ENCODE data around the gene LETM1. TPM values are rescaled to one million over a fixed set of nuclear protein-coding genes. Genes with fewer than 3 reads are reported as not detected.

LETM1 gene
- total and polyA plus RNA-seq, 2 of the 13 experiments (the other 11 are each of a cell fraction or from before 2014, with no cell fraction given) = 9.7 to 41.6 TPM

- Histone ChIP-seq H3K4me2 (ENCODE audit: low read depth, low read length) (peak overlapping the region; percentile 33; the same call in 1 of the 2 replicates), H3K4me3 (replicated peaks in 1 of 3; ENCODE audit: insufficient read depth in 1 of 3, low read depth in 2 of 3, low read length in 3 of 3) (no peak overlapping the region), H2AFZ (ENCODE audit: low read length) (no peak overlapping the region), H3K9ac (ENCODE audit: insufficient read depth, low read depth, low read length) (no peak overlapping the region), H3K9me3 (ENCODE audit: low read length) (no peaks in the 10 kb centered on the region), H4K20me1 (ENCODE audit: insufficient read depth, low read length) (peaks cover 3% of the 10 kb centered on the region; the same call in 1 of the 2 replicates), H3K4me1 (ENCODE audit: insufficient read depth, low read length) (peaks cover 79% of the 10 kb centered on the region), H3K27ac (ENCODE audit: extremely low read length, insufficient read depth, low read length) (no peak overlapping the region), H3K27me3 (ENCODE audit: control insufficient read depth in 1 of 2, insufficient read depth in 2 of 2, low read length in 2 of 2) (peaks cover 8 to 22% of the 10 kb centered on the region in 2 experiments; a peak in 4 of 5 replicates), H3K79me2 (ENCODE audit: insufficient read depth, low read length) (peaks cover 9% of the 10 kb centered on the region), H3K36me3 (replicated peaks in 1 of 2; ENCODE audit: control insufficient read depth in 1 of 2, insufficient read depth in 2 of 2, low read length in 2 of 2) (no peaks in the 10 kb centered on the region)
- FAIRE-seq (peak; percentile 18), ATAC-seq (no peak), DNase-seq (ENCODE audit: low spot score) (no peak)
- WGBS (ENCODE audit: low lambda C conversion rate) = 31% methylated on average over 3 of the region's 10 CpGs
- in situ Hi-C loops (cut with HindIII; ENCODE audit: extremely low pct_ligation_motif_present, low pct_unique_long_range_greater_than_20kb) (no loop called here), intact Hi-C loops (cut with micrococcal nuclease; ENCODE audit: unreplicated experiment) (no loop called here)
- TF ChIP-seq CEBPB (IDR thresholded peaks at IDR 0.05; ENCODE audit: borderline replicate concordance, low read depth, low read length) = peak; percentile 50; the same call in 1 of the 2 replicates
- TF ChIP-seq ZNF136 (CRISPR knock-in tag; IDR thresholded peaks at IDR 0.05; ENCODE audit: low read depth) = no peak
- CTCF ChIA-PET (ENCODE audit: low intra/inter-chr PET ratio, low total read pairs) = no interaction called here
- BruUV-seq (replicated peaks) = no TSS peak
- POLR2A ChIA-PET = interaction anchor here (2.4 to 28.6 kb wide), 2 partner anchors 8 to 20 kb away, joined by 9 to 1258 read pairs; no protein-coding TSS in a partner anchor
These were observed 66.0 kb downstream of the LETM1 start for GRCh38 chr4:1790005-1790404.

GRCh38 chr4:1789552-1789951 is 66.4 kb downstream of the LETM1 start:
- Histone ChIP-seq H3K9ac (ENCODE audit: insufficient read depth, low read depth, low read length) (no peak overlapping the region), H3K27ac (ENCODE audit: extremely low read length, insufficient read depth, low read length) (no peak overlapping the region), H3K4me3 (replicated peaks in 1 of 3; ENCODE audit: insufficient read depth in 1 of 3, low read depth in 2 of 3, low read length in 3 of 3) (no peak overlapping the region), H3K9me3 (ENCODE audit: low read length) (no peaks in the 10 kb centered on the region), H3K79me2 (ENCODE audit: insufficient read depth, low read length) (peaks cover 8% of the 10 kb centered on the region), H3K27me3 (ENCODE audit: control insufficient read depth in 1 of 2, insufficient read depth in 2 of 2, low read length in 2 of 2) (peaks cover 8 to 22% of the 10 kb centered on the region in 2 experiments; a peak in 4 of 5 replicates), H4K20me1 (ENCODE audit: insufficient read depth, low read length) (peaks cover 3% of the 10 kb centered on the region; the same call in 1 of the 2 replicates), H3K4me2 (ENCODE audit: low read depth, low read length) (no peak overlapping the region), H3K36me3 (replicated peaks in 1 of 2; ENCODE audit: control insufficient read depth in 1 of 2, insufficient read depth in 2 of 2, low read length in 2 of 2) (no peaks in the 10 kb centered on the region), H3K4me1 (ENCODE audit: insufficient read depth, low read length) (peaks cover 83% of the 10 kb centered on the region), H2AFZ (ENCODE audit: low read length) (no peak overlapping the region)
- no TSS peak for BruUV-seq (replicated peaks)
- no peak for ATAC-seq
- FAIRE-seq = no peak
- whole genome bisulfite sequencing (ENCODE audit: low lambda C conversion rate) = 38% methylated on average over 4 of the region's 21 CpGs
- ChIA-PET POLR2A (interaction anchor here (1.6 to 28.6 kb wide), 4 partner anchors 8 to 41 kb away, joined by 6 to 1258 read pairs (median 8); no protein-coding TSS in a partner anchor), CTCF (ENCODE audit: low intra/inter-chr PET ratio, low total read pairs) (no interaction called here)
- in situ Hi-C loops (cut with HindIII; ENCODE audit: extremely low pct_ligation_motif_present, low pct_unique_long_range_greater_than_20kb) (no loop called here), intact Hi-C loops (cut with micrococcal nuclease; ENCODE audit: unreplicated experiment) (no loop called here)
- no peak for DNase-seq (ENCODE audit: low spot score)
- TF ChIP-seq NFYB (CRISPR knock-in tag; IDR thresholded peaks at IDR 0.05) (no peak), ZNF569 (CRISPR knock-in tag; IDR thresholded peaks at IDR 0.05; ENCODE audit: borderline replicate concordance) (no peak), BHLHE40 (IDR thresholded peaks at IDR 0.05; ENCODE audit: low read length) (no peak), ZBTB40 (IDR thresholded peaks at IDR 0.05) (no peak), ZBTB40 (CRISPR knock-in tag; IDR thresholded peaks at IDR 0.05) (no peak), SP4 (CRISPR knock-in tag; IDR thresholded peaks at IDR 0.05) (no peak), CEBPG (CRISPR knock-in tag; IDR thresholded peaks at IDR 0.05) (no peak), KDM4B (CRISPR knock-in tag; IDR thresholded peaks at IDR 0.05) (no peak)
